Right ventricle myocardium superior (tissue), 1 donor: ENCODE results near the gene FZD8. TPM values are rescaled to one million over a fixed set of nuclear protein-coding genes. Genes with fewer than 3 reads are reported as not detected.
"Not testable (repeated sequence)": the region's sequence is repeated elsewhere in the genome, so short reads cannot be mapped to it uniquely, and the experiment has no call there.

Experiments
- ATAC-seq: fragments of 200-7000 bp; cut with Tn5 transposase; one replicate; pipeline ENCODE4 v1.9.1; 2020; ENCODE audit warnings: mild to moderate bottlenecking; ENCODE audit not compliant: poor library complexity
- DNase-seq: peaks from one replicate; pipeline ENCODE4 v3.0.0-alpha.2; 2020
- intact Hi-C: fragments of 100-400 bp; cut with DNase I; formaldehyde crosslinking; loops from one replicate; pipeline ENCODE4 v1.11.2; 2022
- long read RNA-seq: library from polyadenylated mRNA; unstranded; transcript quantifications from one replicate; pipeline ENCODE4 v2.0.0, GENCODE V29; 2021
- total RNA-seq: library from RNA; stranded (reverse); fragmentation: NEBNext Ultra II Directional; extraction: Animal tissue kit (Norgen Biotek cat#: 25700); gene quantifications from one replicate; pipeline ENCODE4 v1.2.1, GENCODE V29; 2021
- donor health status: DM: no; HTN: yes; CAD: no; lungs with severe emphysema.

The FZD8 gene, protein sequence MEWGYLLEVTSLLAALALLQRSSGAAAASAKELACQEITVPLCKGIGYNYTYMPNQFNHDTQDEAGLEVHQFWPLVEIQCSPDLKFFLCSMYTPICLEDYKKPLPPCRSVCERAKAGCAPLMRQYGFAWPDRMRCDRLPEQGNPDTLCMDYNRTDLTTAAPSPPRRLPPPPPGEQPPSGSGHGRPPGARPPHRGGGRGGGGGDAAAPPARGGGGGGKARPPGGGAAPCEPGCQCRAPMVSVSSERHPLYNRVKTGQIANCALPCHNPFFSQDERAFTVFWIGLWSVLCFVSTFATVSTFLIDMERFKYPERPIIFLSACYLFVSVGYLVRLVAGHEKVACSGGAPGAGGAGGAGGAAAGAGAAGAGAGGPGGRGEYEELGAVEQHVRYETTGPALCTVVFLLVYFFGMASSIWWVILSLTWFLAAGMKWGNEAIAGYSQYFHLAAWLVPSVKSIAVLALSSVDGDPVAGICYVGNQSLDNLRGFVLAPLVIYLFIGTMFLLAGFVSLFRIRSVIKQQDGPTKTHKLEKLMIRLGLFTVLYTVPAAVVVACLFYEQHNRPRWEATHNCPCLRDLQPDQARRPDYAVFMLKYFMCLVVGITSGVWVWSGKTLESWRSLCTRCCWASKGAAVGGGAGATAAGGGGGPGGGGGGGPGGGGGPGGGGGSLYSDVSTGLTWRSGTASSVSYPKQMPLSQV
- 6.6 TPM for total RNA-seq
- long read RNA-seq: 0 reads

- DNase-seq: peak; percentile 95
- intact Hi-C loops: loop anchor here (5.0 kb wide), 1 partner anchor 270 kb away; no protein-coding TSS in a partner anchor
- peak; percentile 92 for ATAC-seq
Measured at GRCh38 chr10:35642035-35642792, at the start of gene FZD8. FZD8 (minus strand) TSS chr10:35642296; CDS start chr10:35641429, 867 bp downstream.

DNA sequence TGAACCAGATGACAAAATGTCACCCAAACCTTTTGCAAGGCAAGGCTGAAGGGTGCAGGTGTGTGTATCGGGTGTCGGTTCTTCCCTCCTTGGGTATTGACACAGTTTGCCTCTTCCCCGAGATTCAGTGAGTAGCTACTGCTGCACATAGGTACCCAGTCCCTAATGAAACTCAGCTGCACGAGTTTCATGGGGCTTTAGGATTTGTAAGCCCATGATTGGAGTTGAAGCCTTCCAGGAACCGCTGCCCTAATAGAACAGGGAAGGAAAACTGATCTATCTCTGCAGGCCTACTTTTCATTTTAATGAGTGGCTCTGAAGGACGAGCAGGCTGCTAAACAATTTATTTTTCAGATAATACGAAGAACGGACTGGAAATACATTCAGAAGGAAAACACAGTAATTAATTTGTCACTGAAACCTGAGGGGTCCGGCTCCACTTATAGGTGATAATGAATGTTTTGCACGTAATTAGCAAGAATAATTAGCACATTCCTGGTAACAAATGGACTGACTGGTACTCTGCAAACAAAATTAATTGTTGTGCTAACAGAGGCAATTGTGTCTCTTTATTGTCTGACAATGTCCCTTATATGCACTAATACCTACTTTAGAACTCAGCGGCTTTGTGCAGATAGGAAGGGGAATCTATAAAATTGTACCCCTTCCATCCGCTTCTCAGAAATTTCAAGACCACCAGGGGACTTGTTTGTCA is 49.6 kb upstream of the FZD8 start:
- intact Hi-C loops: no loop called here
- no peak for DNase-seq
- ATAC-seq: no peak

DNA sequence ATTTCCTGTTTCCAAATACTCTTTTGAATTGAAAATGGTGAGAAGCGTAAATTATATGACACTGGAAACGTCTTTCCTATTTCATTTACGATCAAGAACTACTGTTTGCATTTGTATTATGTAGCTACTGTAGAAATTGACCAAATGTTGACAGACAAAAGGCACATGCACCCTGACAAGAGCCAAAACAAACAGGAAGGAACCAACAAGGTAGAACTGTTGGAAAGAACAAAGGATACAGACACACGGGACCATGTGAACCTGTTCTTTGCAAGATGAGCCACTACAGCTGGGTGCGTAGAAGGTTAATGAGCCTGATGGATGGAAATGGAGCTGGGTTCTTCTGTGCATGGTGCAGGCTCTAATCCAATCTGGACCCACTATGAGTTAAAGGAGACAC is 48.4 kb upstream of the FZD8 start:
- ATAC-seq: no peak
- DNase-seq: no peak
- intact Hi-C loops: no loop called here

GRCh38 chr10:35685858-35686257 is 43.8 kb upstream of the FZD8 start:
- DNase-seq, intact Hi-C loops, ATAC-seq: not testable (repeated sequence)

GRCh38 chr10:35685402-35685801 is 43.3 kb upstream of the FZD8 start:
- no peak for ATAC-seq
- intact Hi-C loops: no loop called here
- no peak for DNase-seq

- ATAC-seq (no peak), DNase-seq (no peak)
- intact Hi-C loops: no loop called here
Measured at GRCh38 chr10:35684586-35684985, 42.5 kb upstream of the FZD8 start.

DNA sequence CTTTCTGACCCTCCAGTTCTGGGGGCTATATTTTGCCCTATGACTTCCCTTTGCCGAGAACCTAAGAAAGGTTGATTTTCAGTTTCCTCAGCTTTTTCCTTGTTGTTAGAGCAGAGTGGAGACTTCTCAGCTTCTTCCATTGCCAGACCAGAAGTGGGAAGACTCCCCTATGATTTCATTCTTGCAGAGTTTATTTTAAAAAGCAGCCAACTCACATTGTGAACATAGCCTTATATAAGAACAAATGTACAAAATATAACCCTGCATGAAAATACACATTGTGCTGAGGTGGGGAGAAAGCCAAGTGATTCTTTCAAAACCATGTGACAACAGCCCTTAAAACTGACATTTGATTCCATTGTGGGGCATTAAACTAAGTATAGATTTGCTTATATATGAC is 33.8 kb upstream of the FZD8 start:
- intact Hi-C loops: no loop called here
- no peak for DNase-seq
- ATAC-seq: no peak

- ATAC-seq (no peak), DNase-seq (no peak)
- intact Hi-C loops: no loop called here
Measured at GRCh38 chr10:35674843-35675242, 32.7 kb upstream of the FZD8 start.

DNA sequence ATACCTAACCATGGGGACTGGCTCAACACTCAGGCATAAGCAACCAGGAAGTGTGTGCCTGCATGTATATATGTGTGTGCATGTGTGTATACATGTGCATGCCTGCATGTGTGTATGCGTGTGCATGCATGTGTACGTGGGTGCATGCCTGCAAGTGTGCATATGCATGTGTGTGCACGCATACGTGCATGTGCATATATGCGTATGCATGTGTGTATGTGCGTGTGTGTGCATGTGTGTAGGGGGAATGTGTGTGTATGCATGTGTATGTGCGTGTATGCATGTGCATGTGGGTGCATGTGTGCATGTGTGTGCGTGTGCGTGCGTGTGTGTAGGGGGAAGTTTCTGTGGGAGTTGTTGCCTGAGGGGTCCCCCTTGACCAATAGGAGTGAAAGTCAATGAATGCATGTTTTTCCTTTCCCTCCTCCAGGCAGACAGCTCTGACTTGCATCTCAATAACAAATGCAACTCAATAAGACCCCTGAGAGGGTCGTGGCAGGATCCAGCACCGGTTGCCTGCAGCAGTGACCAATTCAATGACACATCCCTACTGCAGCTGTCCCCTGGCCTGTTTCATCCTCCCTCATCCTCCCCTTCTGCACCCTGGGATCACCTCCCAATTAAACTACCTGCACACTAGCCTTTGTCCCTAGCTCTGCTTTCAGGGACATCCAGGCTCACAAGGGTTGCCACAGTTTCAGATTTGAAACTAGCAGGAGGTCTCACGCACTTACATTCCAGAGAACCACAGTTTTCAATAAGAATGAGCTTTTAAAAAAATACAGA is 27.0 kb upstream of the FZD8 start:
- intact Hi-C loops: no loop called here
- DNase-seq (no peak), ATAC-seq (no peak)

GRCh38 chr10:35667971-35668370 is 25.9 kb upstream of the FZD8 start:
- intact Hi-C loops: no loop called here
- ATAC-seq (no peak), DNase-seq (no peak)

- DNase-seq (no peak), ATAC-seq (no peak)
- intact Hi-C loops: no loop called here
Measured at GRCh38 chr10:35667270-35667889, 25.3 kb upstream of the FZD8 start.

DNA sequence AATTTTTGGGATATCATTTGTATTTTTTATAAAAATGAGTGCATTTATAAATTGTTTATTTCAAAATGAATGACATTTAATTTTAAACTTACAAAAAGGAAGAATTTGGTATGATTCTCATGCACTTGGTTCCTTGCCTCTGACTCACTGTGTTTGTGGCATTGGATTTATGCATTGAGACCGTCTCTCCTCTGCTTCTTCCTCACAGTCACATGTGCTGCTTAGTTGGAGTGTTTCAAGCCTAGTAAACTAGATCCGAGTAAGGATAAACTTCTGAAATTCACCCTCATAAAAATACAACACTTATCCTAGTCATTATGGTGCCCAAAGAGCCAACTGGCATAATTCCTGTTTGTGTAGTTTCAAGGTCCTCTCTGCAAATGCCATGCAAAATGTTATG is 19.1 kb upstream of the FZD8 start:
- ATAC-seq (no peak), DNase-seq (no peak)
- intact Hi-C loops: no loop called here

- ATAC-seq: no peak
- no peak for DNase-seq
- intact Hi-C loops: no loop called here
Measured at GRCh38 chr10:35659456-35659855, 17.4 kb upstream of the FZD8 start.

DNA sequence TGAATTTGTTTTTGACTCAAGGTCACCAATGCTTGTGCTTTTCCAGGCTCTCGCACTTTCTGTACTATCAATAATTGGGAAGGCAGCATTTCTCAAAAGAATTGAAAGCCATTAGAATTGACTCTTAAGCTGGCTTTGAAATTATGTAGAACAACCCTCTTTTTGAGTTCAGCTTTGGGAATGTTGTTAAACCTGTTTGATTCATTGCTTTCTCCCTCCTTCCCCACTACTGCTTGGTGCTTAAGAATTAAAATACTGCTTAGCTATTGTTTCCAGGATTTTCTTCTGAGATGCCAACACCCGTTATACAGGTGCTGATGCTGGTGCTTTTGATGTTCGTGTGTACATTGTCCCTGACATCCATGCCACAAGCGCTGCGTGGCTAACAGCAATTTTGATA is 15.5 kb upstream of the FZD8 start:
- intact Hi-C loops: no loop called here
- ATAC-seq (no peak), DNase-seq (no peak)

GRCh38 chr10:35652824-35653223 is 10.7 kb upstream of the FZD8 start:
- ATAC-seq: no peak
- intact Hi-C loops: no loop called here
- no peak for DNase-seq

- ATAC-seq (no peak), DNase-seq (no peak)
- intact Hi-C loops: no loop called here
Measured at GRCh38 chr10:35650894-35651293, 8.8 kb upstream of the FZD8 start.

DNA sequence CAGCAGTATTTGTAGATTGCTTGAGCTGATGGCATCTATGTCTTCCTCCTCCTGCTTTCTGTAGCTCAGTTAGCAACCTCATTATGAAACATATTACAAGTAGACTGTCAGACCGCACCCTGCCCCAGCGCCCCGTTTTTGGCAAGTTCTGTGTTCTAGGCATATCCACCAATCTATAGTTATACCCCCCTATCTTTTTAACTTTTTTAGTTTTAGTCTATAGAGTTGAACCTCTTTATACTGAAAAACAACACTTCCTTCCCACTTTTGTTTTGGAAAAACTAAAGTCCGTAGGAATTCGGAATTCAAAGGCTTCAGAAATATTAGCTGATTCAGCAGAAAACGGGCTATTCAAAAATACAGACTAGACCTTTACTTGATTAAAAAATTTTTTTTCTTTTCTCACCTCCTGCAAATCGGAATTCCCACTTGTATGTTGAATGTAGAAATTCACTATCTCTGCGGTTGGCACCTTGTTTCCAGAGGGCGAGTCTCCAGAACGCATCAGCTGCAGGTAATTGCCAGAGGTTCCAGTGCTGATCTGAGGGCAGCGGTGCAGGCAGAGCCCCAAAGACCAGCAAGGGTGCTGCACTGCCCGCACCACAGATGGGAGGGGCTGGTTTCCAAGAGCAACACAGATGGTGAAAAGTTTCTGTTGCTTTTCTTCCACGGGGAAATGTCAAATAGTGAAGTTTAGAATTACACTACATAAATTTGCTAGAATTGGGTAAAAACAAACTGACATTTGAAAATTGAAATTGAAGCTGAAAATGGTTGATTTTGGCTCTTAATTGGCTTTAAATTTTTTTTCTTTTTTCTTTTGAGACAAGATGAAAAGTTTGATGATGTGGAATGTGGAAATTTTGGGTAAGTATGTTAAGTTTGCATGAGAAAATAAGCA is 2.2 kb upstream of the FZD8 start:
- intact Hi-C loops: loop anchor here (5.0 kb wide), 1 partner anchor 268 kb away; no protein-coding TSS in a partner anchor
- ATAC-seq (no peak), DNase-seq (no peak)
